Activated naive CD8-positive, alpha-beta T cell (primary cell): ENCODE data around the gene SHROOM4.

ENCODE experiments used
- H3K27ac Mint-ChIP-seq: one replicate; pipeline ENCODE4 v1.8.0; 2021; ENCODE audit warnings: mixed read lengths
- H3K27me3 Mint-ChIP-seq: one replicate; pipeline ENCODE4 v1.8.0; 2021; ENCODE audit warnings: mixed read lengths
- H3K36me3 Mint-ChIP-seq: one replicate; pipeline ENCODE4 v1.8.0; 2021; ENCODE audit warnings: mixed read lengths
- H3K4me1 Mint-ChIP-seq: one replicate; pipeline ENCODE4 v1.8.0; 2021; ENCODE audit warnings: low read depth, mixed read lengths
- H3K4me3 Mint-ChIP-seq: one replicate; pipeline ENCODE4 v1.8.0; 2021; ENCODE audit warnings: mild to moderate bottlenecking, mixed read lengths
- H3K9me3 Mint-ChIP-seq: one replicate; pipeline ENCODE4 v1.8.0; 2021; ENCODE audit warnings: low read depth, mixed read lengths

Gene SHROOM4

DNA sequence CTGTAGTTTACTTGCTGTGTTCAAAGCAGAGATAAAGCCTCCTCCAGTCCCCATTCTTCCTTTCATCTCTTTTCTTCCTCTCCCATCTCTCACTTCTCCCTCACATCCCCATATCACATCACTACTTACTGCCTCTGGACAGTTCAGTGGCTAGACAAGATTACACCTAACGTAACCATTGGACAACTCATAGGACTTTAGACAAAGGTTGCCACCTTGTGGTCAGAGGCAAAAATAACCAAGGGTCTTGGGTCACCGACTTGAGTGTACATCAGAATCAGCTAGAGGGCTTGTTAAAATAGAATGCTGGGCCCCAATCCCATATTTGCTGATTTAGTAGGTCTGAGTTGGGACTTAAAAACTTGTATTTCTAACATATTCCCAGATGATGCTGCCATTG, 234.0 kb downstream of the SHROOM4 start:
- peaks cover 2% of the 10 kb centered on the region for H3K27me3 Mint-ChIP-seq
- H3K9me3 Mint-ChIP-seq, result no peaks in the 10 kb centered on the region
- no peaks in the 10 kb centered on the region for H3K36me3 Mint-ChIP-seq
- no peak overlapping the region for H3K4me3 Mint-ChIP-seq
- H3K4me1 Mint-ChIP-seq, result peaks cover 1% of the 10 kb centered on the region
- no peak overlapping the region for H3K27ac Mint-ChIP-seq

DNA sequence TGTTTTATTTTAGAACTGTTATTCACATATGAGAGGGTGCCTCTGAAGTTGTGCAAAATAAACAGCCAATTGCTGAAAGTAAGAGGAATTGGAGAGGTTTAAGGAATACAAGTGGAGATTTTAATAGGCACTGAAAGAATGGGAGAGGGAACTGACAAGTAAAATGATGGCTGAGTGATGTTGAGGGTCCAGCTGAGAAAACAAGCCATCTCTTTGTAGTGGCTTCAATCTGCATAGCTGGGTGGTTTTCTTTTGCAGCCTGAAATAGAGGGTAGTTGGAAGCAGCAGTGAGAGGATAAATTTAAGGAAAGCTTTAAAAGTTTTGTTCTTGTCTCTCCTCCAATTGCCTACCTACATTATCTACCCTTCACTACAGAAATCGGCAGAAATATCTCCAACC, 236.7 kb downstream of the SHROOM4 start:
- peaks cover 2% of the 10 kb centered on the region for H3K27me3 Mint-ChIP-seq
- no peaks in the 10 kb centered on the region for H3K36me3 Mint-ChIP-seq
- H3K4me3 Mint-ChIP-seq, result no peak overlapping the region
- no peaks in the 10 kb centered on the region for H3K9me3 Mint-ChIP-seq
- H3K27ac Mint-ChIP-seq, result no peak overlapping the region
- H3K4me1 Mint-ChIP-seq, result peaks cover 1% of the 10 kb centered on the region

DNA sequence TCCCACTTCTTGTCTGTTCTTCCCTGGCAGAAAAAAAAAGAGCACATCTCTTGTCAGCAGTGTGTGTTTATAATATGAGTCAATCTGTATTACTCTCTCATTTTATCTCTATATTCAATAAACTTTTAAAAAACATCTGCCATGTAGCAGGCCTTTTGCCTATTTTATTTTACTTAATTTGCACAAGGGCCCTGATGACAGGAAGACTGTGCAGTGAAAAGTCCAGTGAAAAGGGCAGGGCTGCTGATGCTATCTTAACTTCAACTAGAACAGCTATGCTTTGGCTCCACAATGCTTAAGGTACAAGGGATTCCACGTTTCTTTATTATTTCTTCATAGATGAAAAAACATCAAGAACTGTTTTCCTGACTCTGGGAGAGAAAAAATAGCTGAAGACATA, 246.4 kb downstream of the SHROOM4 start:
- H3K36me3 Mint-ChIP-seq, result no peaks in the 10 kb centered on the region
- no peaks in the 10 kb centered on the region for H3K4me1 Mint-ChIP-seq
- H3K27ac Mint-ChIP-seq, result no peak overlapping the region
- H3K4me3 Mint-ChIP-seq, result no peak overlapping the region
- no peaks in the 10 kb centered on the region for H3K27me3 Mint-ChIP-seq
- no peaks in the 10 kb centered on the region for H3K9me3 Mint-ChIP-seq

DNA sequence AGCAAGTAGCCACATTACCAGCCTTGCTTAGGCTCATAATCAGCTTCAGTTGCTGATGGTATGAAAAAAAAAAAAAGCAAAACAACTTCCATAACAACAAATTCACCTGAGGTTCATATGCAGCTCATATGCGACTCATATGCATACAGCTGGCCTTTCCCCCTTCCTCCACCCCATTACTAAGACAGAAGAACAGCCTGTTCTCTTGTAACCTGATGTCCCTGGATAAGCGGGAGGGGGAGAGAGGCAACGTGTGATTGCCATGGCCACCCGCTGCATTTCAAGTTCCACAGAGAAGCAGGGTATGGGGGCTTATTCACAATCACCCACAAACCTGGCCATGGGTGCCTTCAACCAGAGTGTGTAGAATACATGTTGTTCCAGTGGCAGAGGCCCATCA, 248.3 kb downstream of the SHROOM4 start:
- no peaks in the 10 kb centered on the region for H3K27me3 Mint-ChIP-seq
- no peak overlapping the region for H3K27ac Mint-ChIP-seq
- H3K4me3 Mint-ChIP-seq, result no peak overlapping the region
- no peaks in the 10 kb centered on the region for H3K4me1 Mint-ChIP-seq
- H3K9me3 Mint-ChIP-seq, result no peaks in the 10 kb centered on the region
- H3K36me3 Mint-ChIP-seq, result no peaks in the 10 kb centered on the region
